HUDEP-2 (cell line): ENCODE data around the gene TMEM178B.

Experiments
- DNase-seq, 76 experiments: peaks; one replicate each; lab custom pipeline; 2025; ENCODE audit not compliant: unreplicated experiment in 76 of 76; lab: John Stamatoyannopoulos, UW

TMEM178B gene

GRCh38 chr7:141213226-141213625 lies 139.4 kb downstream of the TMEM178B start:
- no peak for DNase-seq

- DNase-seq, result no peak
Observed at GRCh38 chr7:141217938-141218337, 144.1 kb downstream of the TMEM178B start.

GRCh38 chr7:141218941-141219340 lies 145.1 kb downstream of the TMEM178B start:
- DNase-seq, result no peak

DNA sequence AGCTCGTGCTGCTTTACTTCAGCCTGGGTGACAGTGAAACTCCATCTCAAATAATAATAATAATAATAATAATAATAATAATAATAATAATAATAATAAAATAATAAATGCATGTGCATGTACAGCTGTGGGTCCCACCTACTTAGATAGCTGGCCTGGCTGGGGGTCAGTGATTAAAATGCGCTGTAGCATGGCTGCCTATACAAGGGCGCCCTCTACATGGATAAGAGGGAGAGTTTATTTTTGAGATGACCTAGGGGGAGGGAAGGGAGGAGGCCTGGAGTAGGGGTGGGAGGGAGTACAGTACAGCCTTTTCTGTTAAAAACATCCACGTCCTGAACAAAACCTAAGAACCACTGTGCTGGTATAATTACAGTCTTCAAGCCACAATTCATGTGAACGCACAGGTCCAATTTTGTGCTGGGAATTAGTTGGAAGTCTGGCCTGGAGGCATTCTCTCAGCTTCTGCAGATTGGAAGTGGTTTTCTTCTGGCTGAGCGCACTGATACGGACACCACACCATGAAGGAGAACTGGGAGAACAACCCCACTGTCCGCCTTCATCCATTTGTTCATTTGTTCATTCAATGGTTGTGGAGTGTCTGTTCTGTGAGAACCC lies 146.5 kb downstream of the TMEM178B start:
- no peak for DNase-seq

DNA sequence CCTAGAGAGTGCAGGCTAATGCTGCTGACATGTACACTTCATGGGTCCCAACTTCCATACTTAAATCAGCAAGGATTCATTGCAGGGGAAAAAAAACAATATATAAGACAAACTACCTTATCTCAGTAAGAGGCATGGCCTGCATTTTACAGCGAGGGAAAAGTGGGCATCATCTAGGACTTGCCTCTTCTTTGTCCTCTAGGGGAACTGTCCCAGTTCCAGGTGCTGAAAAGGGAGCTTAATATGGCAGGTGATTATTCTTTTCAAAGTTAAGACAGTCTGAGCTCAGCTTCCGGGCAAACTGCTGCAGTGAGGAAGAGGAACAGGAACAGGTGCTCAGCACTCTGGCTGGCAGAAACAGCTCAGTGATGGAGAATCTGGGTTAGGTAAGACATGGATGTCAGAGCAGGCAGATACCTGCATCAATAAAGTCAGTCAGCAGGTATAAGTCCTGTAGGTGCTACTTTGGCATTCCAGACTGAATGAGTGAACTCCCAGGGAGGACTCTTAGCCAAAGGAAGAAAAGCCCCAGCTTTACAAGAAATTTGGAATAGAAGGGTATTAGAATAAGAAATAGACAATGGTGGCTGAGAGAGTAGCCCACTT lies 147.2 kb downstream of the TMEM178B start:
- DNase-seq, result no peak

- no peak for DNase-seq
Observed at GRCh38 chr7:141225916-141226618, 152.2 kb downstream of the TMEM178B start.

GRCh38 chr7:141227454-141227853 lies 153.6 kb downstream of the TMEM178B start:
- DNase-seq, result no peak

- DNase-seq, result no peak
Observed at GRCh38 chr7:141228482-141228881, 154.6 kb downstream of the TMEM178B start.

DNA sequence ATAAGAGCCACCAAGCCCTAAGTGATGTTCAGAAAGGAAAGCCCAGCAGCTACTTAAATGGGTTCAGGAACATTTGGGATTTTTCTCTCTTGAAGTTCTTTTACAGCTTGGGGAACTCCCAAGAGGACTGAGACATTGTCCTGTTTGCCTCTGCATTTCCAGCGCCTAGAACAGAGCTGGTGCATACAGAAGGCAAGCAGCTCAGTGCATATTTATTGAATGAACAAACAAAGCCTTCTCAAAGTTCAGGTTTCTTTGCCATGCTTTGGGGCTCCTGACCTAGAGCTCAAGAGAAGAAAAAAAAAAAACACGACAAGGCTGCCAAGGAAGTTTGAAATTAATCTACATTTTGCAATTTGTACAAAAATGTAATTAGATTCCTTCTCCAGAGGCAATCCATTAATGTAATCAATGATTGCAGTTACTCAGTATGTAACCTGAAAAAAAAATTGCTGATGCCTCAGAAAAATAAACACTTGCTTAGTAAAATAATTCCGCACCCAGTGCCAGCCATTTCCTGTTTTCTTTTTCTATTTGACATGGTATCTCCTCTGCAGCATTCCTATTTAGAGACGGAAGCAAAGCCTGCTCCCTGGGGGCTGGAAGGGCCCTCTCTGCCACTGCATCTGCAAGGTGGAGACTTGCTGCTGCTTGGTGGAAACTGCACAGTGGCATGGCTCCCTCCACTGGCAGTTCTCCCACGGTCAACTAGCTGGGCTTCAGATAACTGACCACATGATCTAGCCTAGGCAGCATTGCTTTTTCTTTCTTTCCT lies 157.3 kb downstream of the TMEM178B start:
- peak in 2 of 76 experiments; percentile 5 to 17 for DNase-seq

- DNase-seq, result no peak
Observed at GRCh38 chr7:141232286-141233051, 158.6 kb downstream of the TMEM178B start.

DNA sequence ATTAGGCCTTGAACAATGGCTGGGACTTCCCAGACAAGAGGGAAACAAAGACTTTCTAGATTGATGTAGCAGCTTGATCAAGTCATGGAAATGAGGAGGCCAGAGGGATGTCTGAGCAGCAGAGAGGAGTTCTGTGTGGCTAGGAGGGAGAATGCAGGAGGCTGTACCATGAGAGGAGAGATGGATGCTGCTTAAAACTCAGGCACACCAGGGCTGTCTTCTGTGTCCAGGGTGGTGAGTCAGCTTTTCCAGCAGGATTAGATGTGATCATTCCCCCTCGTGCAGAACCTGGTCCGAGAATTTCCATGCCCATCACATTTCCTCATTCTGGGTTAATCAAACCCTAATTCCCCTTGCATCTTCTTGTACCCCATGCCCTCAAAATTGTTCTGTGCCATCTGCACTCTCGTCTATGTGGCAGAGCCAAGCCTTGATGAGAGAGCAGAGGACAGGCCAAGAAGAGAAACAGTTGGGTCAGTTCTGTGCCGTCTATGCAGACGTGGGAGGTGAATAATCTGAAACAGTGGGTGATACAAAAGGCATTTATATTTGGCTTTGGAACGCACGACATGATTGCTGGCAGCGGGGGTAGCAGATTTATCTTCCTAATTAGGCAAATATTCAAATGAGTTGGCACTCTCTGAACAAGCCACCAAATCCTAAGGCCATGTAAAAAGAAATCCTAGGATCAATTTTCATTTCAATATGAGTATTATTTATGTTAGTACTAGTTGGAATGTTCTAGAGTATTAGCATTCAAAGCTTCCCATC lies 160.7 kb downstream of the TMEM178B start:
- DNase-seq, result no peak

- DNase-seq, result no peak
Observed at GRCh38 chr7:141235656-141236055, 161.8 kb downstream of the TMEM178B start.

- DNase-seq, result no peak
Observed at GRCh38 chr7:141238596-141239243, 164.9 kb downstream of the TMEM178B start.

- no peak for DNase-seq
Observed at GRCh38 chr7:141239661-141240060, 165.8 kb downstream of the TMEM178B start.

DNA sequence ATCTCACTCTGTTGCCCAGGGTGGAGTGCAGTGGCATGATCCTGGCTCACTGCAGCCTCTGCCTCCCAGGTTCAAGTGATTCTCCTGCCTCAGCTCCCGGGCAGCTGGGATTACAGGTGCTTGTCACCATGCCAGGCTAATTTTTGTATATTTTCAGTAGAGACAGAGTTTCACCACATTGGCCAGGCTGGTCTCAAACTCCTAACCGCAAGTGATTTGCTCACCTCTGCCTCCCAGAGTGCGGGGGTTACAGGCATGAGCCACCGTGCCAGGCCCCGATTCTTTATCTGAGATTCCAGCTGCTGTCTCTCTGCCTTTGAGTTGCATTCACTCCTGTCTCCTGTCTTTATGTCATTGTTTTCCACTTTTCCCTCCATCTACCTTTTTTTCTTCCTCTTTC lies 168.7 kb downstream of the TMEM178B start:
- DNase-seq, result no peak

DNA sequence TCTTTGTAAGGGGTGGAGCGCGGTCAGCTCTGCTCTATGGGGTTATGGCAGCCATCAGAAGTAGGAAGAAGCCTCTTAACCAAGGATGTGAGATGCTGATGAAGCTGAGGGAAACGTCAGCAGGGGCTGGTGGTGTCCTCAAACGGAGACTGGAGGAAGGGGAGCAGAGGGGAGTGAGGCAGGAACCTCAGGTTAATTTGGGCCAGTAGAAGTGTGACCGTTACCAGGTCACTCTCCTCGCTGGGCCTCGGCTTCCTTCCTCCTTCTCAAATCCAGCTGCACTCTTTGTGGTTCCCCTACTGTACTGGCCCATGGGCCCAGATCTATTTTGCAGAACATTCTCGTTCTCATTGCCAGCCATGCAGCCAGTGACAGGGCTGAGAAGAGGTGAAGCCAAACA lies 169.5 kb downstream of the TMEM178B start:
- DNase-seq, result peak in 1 of 76 experiments; percentile 3

DNA sequence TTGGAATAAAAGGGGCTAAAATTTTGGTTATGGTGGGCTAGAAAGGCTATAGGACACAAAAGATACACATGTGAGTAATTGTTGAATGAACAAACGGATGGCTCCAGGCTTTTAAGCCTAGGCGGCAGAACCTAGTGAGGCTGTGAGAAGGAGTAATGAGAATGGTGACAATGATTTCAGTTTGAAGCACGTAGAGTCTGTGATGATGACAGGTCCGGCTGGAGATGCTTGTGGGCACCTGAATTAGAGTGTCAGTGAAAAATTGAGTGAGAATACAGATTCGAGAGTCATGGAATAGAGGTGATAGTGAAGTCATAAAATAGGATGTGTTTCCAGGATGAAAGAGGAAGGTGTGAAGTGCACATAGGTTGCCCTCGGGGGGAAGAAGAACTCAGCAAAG lies 170.6 kb downstream of the TMEM178B start:
- no peak for DNase-seq

GRCh38 chr7:141246426-141246825 lies 172.6 kb downstream of the TMEM178B start:
- no peak for DNase-seq

- no peak for DNase-seq
Observed at GRCh38 chr7:141251180-141251579, 177.3 kb downstream of the TMEM178B start.
